Measurements from ENCODE around the gene CCDC92. TPM values are rescaled to one million over a fixed set of nuclear protein-coding genes. Genes with fewer than 3 reads are reported as not detected.

Gene CCDC92
- polyA plus RNA-seq, 3 donors = 4.4 to 11.6 (median 5.5) TPM

DNA sequence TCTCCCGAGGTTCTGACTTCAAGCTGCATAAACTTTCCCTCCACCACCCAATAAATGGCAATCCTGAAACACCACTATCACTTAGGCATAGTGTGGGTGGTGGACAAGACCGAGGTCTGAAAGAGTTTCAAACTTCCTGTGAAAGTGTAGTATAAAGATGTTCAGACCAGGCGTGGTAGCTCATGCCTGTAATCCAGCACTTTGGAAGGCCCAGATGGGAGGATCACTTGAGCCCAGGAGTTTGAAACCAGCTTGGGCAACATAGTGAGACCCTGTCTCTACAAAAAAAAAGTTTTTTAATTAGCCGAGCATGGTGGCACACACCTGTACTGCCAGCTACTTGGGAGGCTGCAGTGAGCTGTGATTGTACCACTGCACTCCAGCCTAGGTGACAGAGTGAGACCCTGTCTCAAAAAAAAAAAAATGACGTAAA lies 61.9 kb downstream of the CCDC92 start:
- DNase-seq = no peak
- Mint-ChIP-seq H3K27me3 (ENCODE audit: low read depth in 3 of 3) (peaks cover under 1 to 9% (median 2%) of the 10 kb centered on the region in 3 donors), H3K9me3 (no peaks in the 10 kb centered on the region), H3K27ac (peak overlapping the region in 3 of 7 donors; percentile 37 to 78 (median 68)), H3K36me3 (no peaks in the 10 kb centered on the region), H3K4me3 (no peak overlapping the region), H3K4me1 (no peaks in the 10 kb centered on the region)
- Histone ChIP-seq H3K4me2 (replicated peaks; ENCODE audit: extremely low read depth, low read length, poor library complexity, severe bottlenecking) (no peak overlapping the region), H3K36me3 (replicated peaks in 1 of 2; ENCODE audit: control insufficient read depth in 1 of 2, insufficient read depth in 2 of 2, low read length in 2 of 2) (no peaks in the 10 kb centered on the region), H3K4me3 (replicated peaks in 1 of 3; ENCODE audit: low read depth in 2 of 3, low read length in 3 of 3) (no peak overlapping the region), H4K20me1 (ENCODE audit: insufficient read depth, low read length) (no peaks in the 10 kb centered on the region), H3K4me1 (ENCODE audit: control insufficient read depth in 1 of 2, insufficient read depth in 2 of 2, low read length in 2 of 2) (no peaks in the 10 kb centered on the region), H3K9ac (ENCODE audit: insufficient read depth, low read length, poor library complexity, severe bottlenecking) (no peak overlapping the region), H3K9me3 (replicated peaks in 1 of 2; ENCODE audit: control insufficient read depth in 1 of 2, insufficient read depth in 1 of 2, low read length in 2 of 2) (no peaks in the 10 kb centered on the region), H3K79me2 (ENCODE audit: insufficient read depth, low read length) (no peaks in the 10 kb centered on the region), H3K27ac (ENCODE audit: low read depth in 1 of 2, low read length in 2 of 2) (no peak overlapping the region), H2AFZ (ENCODE audit: insufficient read depth, low read depth, low read length, poor library complexity, severe bottlenecking) (no peak overlapping the region), H3K27me3 (ENCODE audit: control insufficient read depth in 2 of 2, insufficient read depth in 2 of 2, low read length in 2 of 2) (no peaks in the 10 kb centered on the region)
- 76% methylated on average over 2 of the region's 5 CpGs for WGBS (ENCODE audit: insufficient coverage)
- intact Hi-C loops (cut with micrococcal nuclease) = no loop called here
- TF ChIP-seq, protein P1, sequence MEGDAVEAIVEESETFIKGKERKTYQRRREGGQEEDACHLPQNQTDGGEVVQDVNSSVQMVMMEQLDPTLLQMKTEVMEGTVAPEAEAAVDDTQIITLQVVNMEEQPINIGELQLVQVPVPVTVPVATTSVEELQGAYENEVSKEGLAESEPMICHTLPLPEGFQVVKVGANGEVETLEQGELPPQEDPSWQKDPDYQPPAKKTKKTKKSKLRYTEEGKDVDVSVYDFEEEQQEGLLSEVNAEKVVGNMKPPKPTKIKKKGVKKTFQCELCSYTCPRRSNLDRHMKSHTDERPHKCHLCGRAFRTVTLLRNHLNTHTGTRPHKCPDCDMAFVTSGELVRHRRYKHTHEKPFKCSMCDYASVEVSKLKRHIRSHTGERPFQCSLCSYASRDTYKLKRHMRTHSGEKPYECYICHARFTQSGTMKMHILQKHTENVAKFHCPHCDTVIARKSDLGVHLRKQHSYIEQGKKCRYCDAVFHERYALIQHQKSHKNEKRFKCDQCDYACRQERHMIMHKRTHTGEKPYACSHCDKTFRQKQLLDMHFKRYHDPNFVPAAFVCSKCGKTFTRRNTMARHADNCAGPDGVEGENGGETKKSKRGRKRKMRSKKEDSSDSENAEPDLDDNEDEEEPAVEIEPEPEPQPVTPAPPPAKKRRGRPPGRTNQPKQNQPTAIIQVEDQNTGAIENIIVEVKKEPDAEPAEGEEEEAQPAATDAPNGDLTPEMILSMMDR (IDR thresholded peaks at IDR 0.05) = no peak

DNA sequence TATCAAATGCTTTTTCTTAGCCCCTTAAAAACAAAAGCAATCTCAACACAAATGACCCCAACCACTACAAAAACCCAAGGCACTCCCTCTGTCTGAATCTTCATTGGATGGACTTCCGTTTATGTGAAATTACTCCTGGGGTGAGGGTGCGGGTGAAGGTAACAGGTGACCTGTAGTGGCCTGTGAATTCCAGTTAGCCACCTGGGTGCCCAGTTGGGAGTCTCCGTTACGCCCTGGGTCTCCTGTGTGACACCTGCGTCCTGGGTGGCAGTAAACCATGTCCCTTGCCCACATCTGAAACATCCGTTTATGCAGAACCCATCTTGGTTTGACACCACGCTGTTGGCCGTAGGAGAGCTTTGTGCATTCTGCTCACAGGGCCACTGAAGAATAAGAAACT lies 62.6 kb downstream of the CCDC92 start:
- intact Hi-C loops (cut with micrococcal nuclease) = no loop called here
- Histone ChIP-seq H3K9me3 (replicated peaks in 1 of 2; ENCODE audit: control insufficient read depth in 1 of 2, insufficient read depth in 1 of 2, low read length in 2 of 2) (no peaks in the 10 kb centered on the region), H3K79me2 (ENCODE audit: insufficient read depth, low read length) (no peaks in the 10 kb centered on the region), H3K27me3 (ENCODE audit: control insufficient read depth in 2 of 2, insufficient read depth in 2 of 2, low read length in 2 of 2) (no peaks in the 10 kb centered on the region), H2AFZ (ENCODE audit: insufficient read depth, low read depth, low read length, poor library complexity, severe bottlenecking) (no peak overlapping the region), H3K36me3 (replicated peaks in 1 of 2; ENCODE audit: control insufficient read depth in 1 of 2, insufficient read depth in 2 of 2, low read length in 2 of 2) (no peaks in the 10 kb centered on the region), H3K4me2 (replicated peaks; ENCODE audit: extremely low read depth, low read length, poor library complexity, severe bottlenecking) (no peak overlapping the region), H4K20me1 (ENCODE audit: insufficient read depth, low read length) (no peaks in the 10 kb centered on the region), H3K9ac (ENCODE audit: insufficient read depth, low read length, poor library complexity, severe bottlenecking) (no peak overlapping the region), H3K4me3 (replicated peaks in 1 of 3; ENCODE audit: low read depth in 2 of 3, low read length in 3 of 3) (no peak overlapping the region), H3K4me1 (ENCODE audit: control insufficient read depth in 1 of 2, insufficient read depth in 2 of 2, low read length in 2 of 2) (no peaks in the 10 kb centered on the region), H3K27ac (ENCODE audit: low read depth in 1 of 2, low read length in 2 of 2) (no peak overlapping the region)
- no peaks in the 10 kb centered on the region for H3K36me3 Mint-ChIP-seq
- H3K27me3 Mint-ChIP-seq (ENCODE audit: low read depth in 3 of 3) = peaks cover 0 to 9% (median 2%) of the 10 kb centered on the region in 3 donors
- H3K4me3 Mint-ChIP-seq = no peak overlapping the region
- 100% methylated on average over 4 of the region's 8 CpGs for WGBS (ENCODE audit: insufficient coverage)
- DNase-seq = no peak
- H3K4me1 Mint-ChIP-seq = no peaks in the 10 kb centered on the region
- no peaks in the 10 kb centered on the region for H3K9me3 Mint-ChIP-seq
- H3K27ac Mint-ChIP-seq = peak overlapping the region in 2 of 7 donors; percentile 6 to 15
- TF ChIP-seq, protein P1 (IDR thresholded peaks at IDR 0.05) = no peak

All from CD14-positive monocyte (primary cell).